ENCODE results near the gene NDUFB7.
A peak's percentile ranks its signal among the peaks of the same experiment; 100 is the strongest.

Gene NDUFB7

DNA sequence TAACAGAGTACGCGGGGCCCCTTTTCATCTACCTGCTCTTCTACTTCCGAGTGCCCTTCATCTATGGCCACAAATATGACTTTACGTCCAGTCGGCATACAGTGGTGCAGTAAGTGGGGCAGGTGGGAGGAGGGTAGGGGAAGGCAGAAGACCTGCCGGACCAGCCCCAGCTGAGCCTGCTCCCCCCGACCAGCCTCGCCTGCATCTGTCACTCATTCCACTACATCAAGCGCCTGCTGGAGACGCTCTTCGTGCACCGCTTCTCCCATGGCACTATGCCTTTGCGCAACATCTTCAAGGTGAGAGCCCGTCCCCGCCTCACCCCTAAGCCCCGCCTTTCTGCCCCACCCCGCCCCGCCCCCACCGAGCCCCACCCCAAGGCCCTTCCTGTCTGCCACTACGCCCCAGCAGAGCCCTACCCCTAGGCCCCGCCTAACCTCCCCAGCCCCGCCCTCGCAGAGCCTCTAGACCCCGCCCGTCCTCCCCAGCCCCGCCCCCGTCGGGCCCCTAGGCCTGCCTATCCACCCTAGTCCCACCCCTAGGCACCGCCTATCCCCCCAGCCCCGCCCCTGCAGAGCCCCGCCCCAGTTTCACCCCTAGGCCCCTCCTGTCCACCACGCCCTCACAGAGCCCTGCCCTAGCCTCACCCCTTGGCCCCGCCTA, 7.7 kb downstream of the NDUFB7 start:
- no peak for TF ChIP-seq CTCF (IDR thresholded peaks at IDR 0.05; ENCODE audit: low read depth, low read length)
- peak; percentile 21 to 49 for DNase-seq (ENCODE audit: low read depth in 2 of 2)
- no peak overlapping the region for H3K4me3 ChIP-seq (replicated peaks in 1 of 2; ENCODE audit: low read depth in 2 of 2, low read length in 2 of 2)

DNA sequence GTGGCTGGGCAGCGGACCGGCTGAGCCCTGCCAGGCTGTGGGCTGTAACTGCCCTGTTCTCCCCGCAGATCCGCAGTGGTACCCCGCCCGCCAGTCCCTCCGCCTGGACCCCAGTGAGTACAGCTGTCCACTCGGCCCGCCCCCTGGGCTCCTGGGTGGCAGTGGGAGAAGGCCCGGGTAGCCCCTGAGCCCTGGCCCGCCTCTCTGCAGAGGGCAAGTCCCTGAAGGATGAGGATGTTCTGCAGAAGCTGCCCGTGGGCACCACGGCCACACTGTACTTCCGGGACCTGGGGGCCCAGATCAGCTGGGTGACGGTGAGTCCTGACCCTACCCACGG, 8.3 kb downstream of the NDUFB7 start:
- TF ChIP-seq CTCF (IDR thresholded peaks at IDR 0.05; ENCODE audit: low read depth, low read length) = no peak
- no peak overlapping the region for H3K4me3 ChIP-seq (replicated peaks in 1 of 2; ENCODE audit: low read depth in 2 of 2, low read length in 2 of 2)
- DNase-seq (ENCODE audit: low read depth in 2 of 2) = no peak

GRCh38 chr19:14562660-14563589, 8.9 kb downstream of the NDUFB7 start:
- no peak overlapping the region for H3K4me3 ChIP-seq (replicated peaks in 1 of 2; ENCODE audit: low read depth in 2 of 2, low read length in 2 of 2)
- TF ChIP-seq CTCF (IDR thresholded peaks at IDR 0.05; ENCODE audit: low read depth, low read length) = no peak

GRCh38 chr19:14561847-14562351, 10.0 kb downstream of the NDUFB7 start:
- DNase-seq (ENCODE audit: low read depth in 2 of 2) = peak; percentile 26 to 37
- H3K4me3 ChIP-seq (replicated peaks in 1 of 2; ENCODE audit: low read depth in 2 of 2, low read length in 2 of 2) = no peak overlapping the region
- no peak for TF ChIP-seq CTCF (IDR thresholded peaks at IDR 0.05; ENCODE audit: low read depth, low read length)

More at GRCh38 chr19:14562660-14563589, 8.9 kb downstream of the NDUFB7 start:
- DNase-seq (ENCODE audit: low read depth in 2 of 2) = no peak

- H3K4me3 ChIP-seq (replicated peaks in 1 of 2; ENCODE audit: low read depth in 2 of 2, low read length in 2 of 2) = no peak overlapping the region
- DNase-seq (ENCODE audit: low read depth in 2 of 2) = no peak
- no peak for TF ChIP-seq CTCF (IDR thresholded peaks at IDR 0.05; ENCODE audit: low read depth, low read length)
These were observed 10.6 kb downstream of the NDUFB7 start for GRCh38 chr19:14561249-14561648.

DNA sequence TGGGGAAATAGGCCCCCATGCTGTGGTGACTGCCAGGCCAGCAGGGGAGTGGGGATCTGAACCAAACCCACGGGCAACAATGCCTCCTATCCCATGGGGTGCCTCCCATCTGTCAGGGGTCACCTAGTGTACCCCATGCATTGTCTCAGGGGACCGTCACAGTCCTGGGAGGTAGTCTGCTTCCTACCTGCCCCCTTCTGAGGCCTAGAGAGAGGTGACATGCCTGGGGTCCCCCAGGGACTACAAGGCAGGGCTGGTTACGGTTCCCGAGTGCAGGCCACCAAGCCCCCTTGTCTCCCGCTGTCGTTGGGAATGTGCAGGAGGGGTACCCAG, 11.1 kb downstream of the NDUFB7 start:
- no peak overlapping the region for H3K4me3 ChIP-seq (replicated peaks in 1 of 2; ENCODE audit: low read depth in 2 of 2, low read length in 2 of 2)
- DNase-seq (ENCODE audit: low read depth in 2 of 2) = no peak

More for the DNA sequence above, 11.1 kb downstream of the NDUFB7 start:
- no peak for TF ChIP-seq CTCF (IDR thresholded peaks at IDR 0.05; ENCODE audit: low read depth, low read length)
